ENCODE measurements around the gene MKRN3. TPM values are rescaled to one million over a fixed set of nuclear protein-coding genes. Genes with fewer than 3 reads are reported as not detected.

MKRN3 gene
- total and polyA plus RNA-seq, 10 of the 15 experiments (the other 5 are each of a cell fraction or from before 2014, with no cell fraction given): 0.30 to 1.1 TPM; not detected in 8

DNA sequence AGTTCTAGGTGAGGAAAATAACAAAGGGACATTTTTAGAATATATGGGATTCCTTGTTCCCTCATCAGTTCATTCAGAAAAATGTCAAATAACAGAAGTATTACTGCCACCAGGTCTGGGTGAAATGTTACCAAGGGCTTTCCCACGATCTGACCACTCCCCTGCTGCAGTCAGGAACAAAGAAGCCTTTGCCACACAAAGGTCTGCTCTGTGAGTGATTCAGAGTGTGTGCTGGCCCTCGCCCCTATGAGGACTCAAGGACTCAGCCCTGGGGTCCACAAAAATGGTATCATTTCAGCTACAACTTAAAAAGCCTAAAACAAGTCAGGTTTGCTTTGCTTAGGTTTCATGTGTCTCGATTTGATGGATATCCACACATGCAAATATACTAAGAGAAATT, 5.0 kb downstream of the MKRN3 start:
- CTCF ChIA-PET: no interaction called here

More for the DNA sequence above, 5.0 kb downstream of the MKRN3 start:
- BruUV-seq (replicated peaks): no TSS peak
- ChIA-PET POLR2A (no interaction called here), SMC1A (ENCODE audit: uncharacterized antibody, unreplicated experiment) (no interaction called here), RAD21 (ENCODE audit: unreplicated experiment) (no interaction called here)
- no peaks in the 10 kb centered on the region for H3K4me1 ChIP-seq (ENCODE audit: control insufficient read depth, insufficient read depth, low read length)
- no peak overlapping the region for H3K9ac ChIP-seq (ENCODE audit: control insufficient read depth, insufficient read depth, low read length)
- H4K20me1 ChIP-seq (ENCODE audit: control insufficient read depth, insufficient read depth): no peaks in the 10 kb centered on the region
- no peaks in the 10 kb centered on the region for H3K79me2 ChIP-seq (ENCODE audit: control insufficient read depth, insufficient read depth, low read length)
- no peak for TF ChIP-seq POLR2AphosphoS5 (IDR thresholded peaks at IDR 0.05; ENCODE audit: low read length)
- no peak for TF ChIP-seq BACH1 (IDR thresholded peaks at IDR 0.05; ENCODE audit: borderline replicate concordance)
- TF ChIP-seq RCOR1 (conservative IDR thresholded peaks at IDR 0.05; ENCODE audit: low read depth, low read length): no peak
- TF ChIP-seq IKZF2 (IDR thresholded peaks at IDR 0.05): no peak
- TF ChIP-seq, protein P1, sequence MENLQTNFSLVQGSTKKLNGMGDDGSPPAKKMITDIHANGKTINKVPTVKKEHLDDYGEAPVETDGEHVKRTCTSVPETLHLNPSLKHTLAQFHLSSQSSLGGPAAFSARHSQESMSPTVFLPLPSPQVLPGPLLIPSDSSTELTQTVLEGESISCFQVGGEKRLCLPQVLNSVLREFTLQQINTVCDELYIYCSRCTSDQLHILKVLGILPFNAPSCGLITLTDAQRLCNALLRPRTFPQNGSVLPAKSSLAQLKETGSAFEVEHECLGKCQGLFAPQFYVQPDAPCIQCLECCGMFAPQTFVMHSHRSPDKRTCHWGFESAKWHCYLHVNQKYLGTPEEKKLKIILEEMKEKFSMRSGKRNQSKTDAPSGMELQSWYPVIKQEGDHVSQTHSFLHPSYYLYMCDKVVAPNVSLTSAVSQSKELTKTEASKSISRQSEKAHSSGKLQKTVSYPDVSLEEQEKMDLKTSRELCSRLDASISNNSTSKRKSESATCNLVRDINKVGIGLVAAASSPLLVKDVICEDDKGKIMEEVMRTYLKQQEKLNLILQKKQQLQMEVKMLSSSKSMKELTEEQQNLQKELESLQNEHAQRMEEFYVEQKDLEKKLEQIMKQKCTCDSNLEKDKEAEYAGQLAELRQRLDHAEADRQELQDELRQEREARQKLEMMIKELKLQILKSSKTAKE (IDR thresholded peaks at IDR 0.05; ENCODE audit: low read depth, poor library complexity, severe bottlenecking): no peak
- TF ChIP-seq, protein P2, sequence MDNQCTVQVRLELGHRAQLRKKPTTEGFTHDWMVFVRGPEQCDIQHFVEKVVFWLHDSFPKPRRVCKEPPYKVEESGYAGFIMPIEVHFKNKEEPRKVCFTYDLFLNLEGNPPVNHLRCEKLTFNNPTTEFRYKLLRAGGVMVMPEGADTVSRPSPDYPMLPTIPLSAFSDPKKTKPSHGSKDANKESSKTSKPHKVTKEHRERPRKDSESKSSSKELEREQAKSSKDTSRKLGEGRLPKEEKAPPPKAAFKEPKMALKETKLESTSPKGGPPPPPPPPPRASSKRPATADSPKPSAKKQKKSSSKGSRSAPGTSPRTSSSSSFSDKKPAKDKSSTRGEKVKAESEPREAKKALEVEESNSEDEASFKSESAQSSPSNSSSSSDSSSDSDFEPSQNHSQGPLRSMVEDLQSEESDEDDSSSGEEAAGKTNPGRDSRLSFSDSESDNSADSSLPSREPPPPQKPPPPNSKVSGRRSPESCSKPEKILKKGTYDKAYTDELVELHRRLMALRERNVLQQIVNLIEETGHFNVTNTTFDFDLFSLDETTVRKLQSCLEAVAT (IDR thresholded peaks at IDR 0.05): no peak
- no peak for TF ChIP-seq EP300 (IDR thresholded peaks at IDR 0.05; ENCODE audit: borderline replicate concordance in 1 of 2, control insufficient read depth in 1 of 2, low read depth in 2 of 2, low read length in 2 of 2)
- TF ChIP-seq NFYA (IDR thresholded peaks at IDR 0.05; ENCODE audit: borderline replicate concordance, low read depth, low read length): no peak
- no peak for TF ChIP-seq BHLHE40 (IDR thresholded peaks at IDR 0.05; ENCODE audit: borderline replicate concordance in 1 of 2, low read depth in 2 of 2, low read length in 1 of 2)
- no peak for TF ChIP-seq SUPT20H (IDR thresholded peaks at IDR 0.05; ENCODE audit: borderline replicate concordance, control insufficient read depth, low read depth, low read length)
- TF ChIP-seq JUNB (IDR thresholded peaks at IDR 0.05): no peak
- no peak for TF ChIP-seq ETV6 (conservative IDR thresholded peaks at IDR 0.05 in 1 of 2, IDR thresholded peaks at IDR 0.05 in 1 of 2; ENCODE audit: borderline replicate concordance in 1 of 2, low read depth in 1 of 2)
- TF ChIP-seq GABPA (IDR thresholded peaks at IDR 0.05; ENCODE audit: low read depth): no peak
- no peak for TF ChIP-seq SUZ12 (IDR thresholded peaks at IDR 0.05; ENCODE audit: unreplicated experiment)
- TF ChIP-seq, protein P3, sequence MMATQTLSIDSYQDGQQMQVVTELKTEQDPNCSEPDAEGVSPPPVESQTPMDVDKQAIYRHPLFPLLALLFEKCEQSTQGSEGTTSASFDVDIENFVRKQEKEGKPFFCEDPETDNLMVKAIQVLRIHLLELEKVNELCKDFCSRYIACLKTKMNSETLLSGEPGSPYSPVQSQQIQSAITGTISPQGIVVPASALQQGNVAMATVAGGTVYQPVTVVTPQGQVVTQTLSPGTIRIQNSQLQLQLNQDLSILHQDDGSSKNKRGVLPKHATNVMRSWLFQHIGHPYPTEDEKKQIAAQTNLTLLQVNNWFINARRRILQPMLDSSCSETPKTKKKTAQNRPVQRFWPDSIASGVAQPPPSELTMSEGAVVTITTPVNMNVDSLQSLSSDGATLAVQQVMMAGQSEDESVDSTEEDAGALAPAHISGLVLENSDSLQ (IDR thresholded peaks at IDR 0.05): no peak
- H3K4me3 ChIP-seq: no peak overlapping the region
- H3K36me3 ChIP-seq (ENCODE audit: control insufficient read depth in 2 of 2, insufficient read depth in 2 of 2, low read length in 1 of 2): no peaks in the 10 kb centered on the region
- no peaks in the 10 kb centered on the region; the same call in 2 of the 3 replicates for H3K9me3 ChIP-seq (replicated peaks; ENCODE audit: control insufficient read depth, insufficient read depth, low read length)
- intact Hi-C loops (cut with micrococcal nuclease; ENCODE audit: unreplicated experiment): no loop called here
- DNase-seq (ENCODE audit: low read depth, low spot score) (no peak), FAIRE-seq (no peak), ATAC-seq (no peak)
- H3K4me2 ChIP-seq (ENCODE audit: control insufficient read depth, insufficient read depth): no peak overlapping the region
- H2AFZ ChIP-seq (ENCODE audit: control insufficient read depth, low read depth, low read length): no peak overlapping the region
- H3K27ac ChIP-seq (ENCODE audit: control insufficient read depth, insufficient read depth): no peak overlapping the region
- in situ Hi-C loops (cut with MboI): no loop called here
- H3K27me3 ChIP-seq (replicated peaks in 1 of 2; ENCODE audit: control insufficient read depth in 2 of 2, insufficient read depth in 2 of 2, low read length in 1 of 2): no peaks in the 10 kb centered on the region
- WGBS (ENCODE audit: insufficient coverage, insufficient replicate concordance, low lambda C conversion rate, missing lambda C conversion rate): 0% methylated on average over 3 of the region's 3 CpGs

Measured in GM12878 (cell line).